Rectal smooth muscle tissue (tissue), 1 donor: Measurements from ENCODE around the gene ADAM10.
"Not testable (repeated sequence)": the region's sequence is repeated elsewhere in the genome, so short reads cannot be mapped to it uniquely, and the experiment has no call there.

ENCODE experiments used
- H3K27ac ChIP-seq: one replicate; pipeline ENCODE4 v1.7.0; 2013; ENCODE audit warnings: low read depth, low read length, inconsistent platforms
- H3K27me3 ChIP-seq: one replicate; pipeline ENCODE4 v1.7.0; 2013; ENCODE audit warnings: low read length; ENCODE audit not compliant: control insufficient read depth, insufficient read depth
- H3K36me3 ChIP-seq: one replicate; pipeline ENCODE4 v1.7.0; 2013; ENCODE audit warnings: low read length; ENCODE audit not compliant: control insufficient read depth, insufficient read depth
- H3K4me1 ChIP-seq: one replicate; pipeline ENCODE4 v1.7.0; 2013; ENCODE audit warnings: low read length; ENCODE audit not compliant: control insufficient read depth, insufficient read depth
- H3K4me3 ChIP-seq: one replicate; pipeline ENCODE4 v1.7.0; 2013; ENCODE audit warnings: low read length
- H3K9ac ChIP-seq: one replicate; pipeline ENCODE4 v1.7.0; 2013; ENCODE audit warnings: low read length

The ADAM10 gene

GRCh38 chr15:58608711-58609110 is 140.8 kb downstream of the ADAM10 start:
- no peaks in the 10 kb centered on the region for H3K4me1 ChIP-seq
- H3K9ac ChIP-seq: no peak overlapping the region
- peaks cover 2% of the 10 kb centered on the region for H3K36me3 ChIP-seq
- H3K4me3 ChIP-seq: no peak overlapping the region
- H3K27ac ChIP-seq: no peak overlapping the region
- H3K27me3 ChIP-seq: no peaks in the 10 kb centered on the region

GRCh38 chr15:58608129-58608590 is 141.3 kb downstream of the ADAM10 start:
- H3K27ac ChIP-seq: no peak overlapping the region
- no peaks in the 10 kb centered on the region for H3K4me1 ChIP-seq
- H3K27me3 ChIP-seq: no peaks in the 10 kb centered on the region
- H3K36me3 ChIP-seq: peaks cover 2% of the 10 kb centered on the region
- no peak overlapping the region for H3K4me3 ChIP-seq
- no peak overlapping the region for H3K9ac ChIP-seq

GRCh38 chr15:58606577-58607080 is 142.9 kb downstream of the ADAM10 start:
- Histone ChIP-seq H3K9ac (no peak overlapping the region), H3K36me3 (no peaks in the 10 kb centered on the region), H3K27me3 (no peaks in the 10 kb centered on the region), H3K4me1 (no peaks in the 10 kb centered on the region), H3K27ac (no peak overlapping the region), H3K4me3 (no peak overlapping the region)

GRCh38 chr15:58605931-58606530 is 143.5 kb downstream of the ADAM10 start:
- H3K27ac ChIP-seq: no peak overlapping the region
- no peak overlapping the region for H3K9ac ChIP-seq
- no peaks in the 10 kb centered on the region for H3K27me3 ChIP-seq
- H3K36me3 ChIP-seq: no peaks in the 10 kb centered on the region
- no peaks in the 10 kb centered on the region for H3K4me1 ChIP-seq
- no peak overlapping the region for H3K4me3 ChIP-seq

- Histone ChIP-seq H3K27ac (no peak overlapping the region), H3K4me3 (no peak overlapping the region), H3K4me1 (no peaks in the 10 kb centered on the region), H3K27me3 (no peaks in the 10 kb centered on the region), H3K9ac (no peak overlapping the region), H3K36me3 (no peaks in the 10 kb centered on the region)
These were observed 145.0 kb downstream of the ADAM10 start for GRCh38 chr15:58604455-58604923.

- not testable (repeated sequence) for H3K4me3 ChIP-seq, H3K27ac ChIP-seq, H3K9ac ChIP-seq, H3K36me3 ChIP-seq, H3K27me3 ChIP-seq, H3K4me1 ChIP-seq
These were observed 145.6 kb downstream of the ADAM10 start for GRCh38 chr15:58603927-58604326.

GRCh38 chr15:58602823-58603222 is 146.7 kb downstream of the ADAM10 start:
- no peaks in the 10 kb centered on the region for H3K27me3 ChIP-seq
- no peaks in the 10 kb centered on the region for H3K4me1 ChIP-seq
- H3K9ac ChIP-seq: no peak overlapping the region
- no peaks in the 10 kb centered on the region for H3K36me3 ChIP-seq
- no peak overlapping the region for H3K27ac ChIP-seq
- H3K4me3 ChIP-seq: no peak overlapping the region

GRCh38 chr15:58598829-58599210 is 150.7 kb downstream of the ADAM10 start:
- no peak overlapping the region for H3K4me3 ChIP-seq
- no peak overlapping the region for H3K9ac ChIP-seq
- H3K27me3 ChIP-seq: no peaks in the 10 kb centered on the region
- H3K36me3 ChIP-seq: no peaks in the 10 kb centered on the region
- H3K27ac ChIP-seq: no peak overlapping the region
- H3K4me1 ChIP-seq: no peaks in the 10 kb centered on the region

GRCh38 chr15:58597943-58598828 is 151.3 kb downstream of the ADAM10 start:
- no peaks in the 10 kb centered on the region for H3K4me1 ChIP-seq
- H3K4me3 ChIP-seq: no peak overlapping the region
- no peaks in the 10 kb centered on the region for H3K27me3 ChIP-seq
- H3K36me3 ChIP-seq: no peaks in the 10 kb centered on the region
- H3K9ac ChIP-seq: no peak overlapping the region
- H3K27ac ChIP-seq: no peak overlapping the region

GRCh38 chr15:58595516-58596263 is 153.8 kb downstream of the ADAM10 start:
- H3K27me3 ChIP-seq: no peaks in the 10 kb centered on the region
- H3K36me3 ChIP-seq: no peaks in the 10 kb centered on the region
- H3K27ac ChIP-seq: no peak overlapping the region
- H3K4me3 ChIP-seq: no peak overlapping the region
- H3K9ac ChIP-seq: no peak overlapping the region
- H3K4me1 ChIP-seq: no peaks in the 10 kb centered on the region

- no peaks in the 10 kb centered on the region for H3K36me3 ChIP-seq
- H3K27ac ChIP-seq: no peak overlapping the region
- no peak overlapping the region for H3K9ac ChIP-seq
- H3K27me3 ChIP-seq: no peaks in the 10 kb centered on the region
- no peak overlapping the region for H3K4me3 ChIP-seq
- no peaks in the 10 kb centered on the region for H3K4me1 ChIP-seq
These were observed 154.6 kb downstream of the ADAM10 start for GRCh38 chr15:58594898-58595297.

GRCh38 chr15:58593870-58594269 is 155.6 kb downstream of the ADAM10 start:
- Histone ChIP-seq H3K27ac (no peak overlapping the region), H3K36me3 (no peaks in the 10 kb centered on the region), H3K27me3 (no peaks in the 10 kb centered on the region), H3K4me1 (no peaks in the 10 kb centered on the region), H3K4me3 (no peak overlapping the region), H3K9ac (no peak overlapping the region)
